Fibroblast of skin of right quadriceps (primary cell): ENCODE results near the gene SOAT2.
"Not testable (repeated sequence)": the region's sequence is repeated elsewhere in the genome, so short reads cannot be mapped to it uniquely, and the experiment has no call there.

Experiments
- DNase-seq: peaks from one replicate; pipeline ENCODE4 v3.0.0-alpha.2; 2013

The SOAT2 gene

GRCh38 chr12:53090105-53090504 is 13.2 kb upstream of the SOAT2 start:
- DNase-seq: no peak

DNA sequence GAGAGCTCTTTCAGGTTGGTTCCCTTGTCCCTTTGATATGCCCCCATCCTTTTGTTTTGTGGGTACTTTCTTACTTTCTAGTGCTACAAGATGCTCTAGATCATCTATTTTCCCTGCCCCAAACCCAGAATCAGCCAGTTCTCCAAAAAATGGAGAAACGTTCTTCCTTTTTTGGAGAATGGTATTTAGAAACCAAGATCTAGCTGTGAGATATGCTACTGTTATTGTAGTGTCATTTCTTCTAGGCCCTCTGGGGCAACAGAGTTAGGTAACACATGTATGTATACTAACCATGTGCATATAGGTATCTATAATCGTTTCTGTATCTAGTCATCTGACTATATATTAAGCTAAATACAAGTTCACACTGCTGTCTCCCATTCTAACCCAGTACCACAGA is 12.7 kb upstream of the SOAT2 start:
- no peak for DNase-seq

DNA sequence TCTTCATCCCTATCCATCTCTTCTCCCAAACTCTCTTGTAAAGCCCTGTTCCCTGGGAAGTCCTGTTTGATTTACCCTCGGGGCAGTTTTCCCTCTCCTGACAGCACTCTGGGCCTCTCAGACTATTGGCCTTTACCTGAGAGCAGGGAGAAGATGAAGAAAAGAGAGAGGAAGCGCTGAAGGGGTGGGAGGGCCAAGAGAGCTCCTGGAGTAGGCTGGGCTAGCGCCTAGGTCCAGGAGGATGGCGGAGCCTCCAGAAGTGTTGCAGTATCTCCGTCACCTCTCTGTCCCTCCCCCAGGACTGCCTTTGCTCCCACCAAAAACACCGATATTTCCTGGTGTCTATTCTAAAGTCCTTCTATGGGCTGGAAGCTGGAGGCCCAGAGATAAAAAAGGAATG is 11.5 kb upstream of the SOAT2 start:
- DNase-seq: no peak

GRCh38 chr12:53093777-53094393 is 9.4 kb upstream of the SOAT2 start:
- DNase-seq: no peak

DNA sequence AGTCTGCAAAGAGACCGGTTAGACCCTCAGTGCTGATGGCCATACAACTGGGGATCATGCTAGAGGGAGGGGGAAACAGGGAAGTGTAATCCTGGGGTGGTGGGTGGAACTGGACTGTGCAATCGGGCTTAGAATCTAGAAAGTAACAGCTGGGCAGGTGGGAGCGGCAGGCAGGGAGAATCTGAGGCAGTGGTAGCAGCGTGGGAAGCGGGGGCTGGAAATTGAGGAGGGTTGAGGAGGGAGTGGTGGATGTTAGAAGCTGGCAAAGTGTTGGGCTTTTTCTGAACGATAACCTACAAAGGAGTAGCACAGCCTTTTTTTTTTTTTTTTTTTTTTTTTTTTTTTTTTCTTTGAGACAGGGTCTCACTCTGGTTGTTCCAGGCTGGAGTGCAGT is 8.9 kb upstream of the SOAT2 start:
- DNase-seq: no peak

DNA sequence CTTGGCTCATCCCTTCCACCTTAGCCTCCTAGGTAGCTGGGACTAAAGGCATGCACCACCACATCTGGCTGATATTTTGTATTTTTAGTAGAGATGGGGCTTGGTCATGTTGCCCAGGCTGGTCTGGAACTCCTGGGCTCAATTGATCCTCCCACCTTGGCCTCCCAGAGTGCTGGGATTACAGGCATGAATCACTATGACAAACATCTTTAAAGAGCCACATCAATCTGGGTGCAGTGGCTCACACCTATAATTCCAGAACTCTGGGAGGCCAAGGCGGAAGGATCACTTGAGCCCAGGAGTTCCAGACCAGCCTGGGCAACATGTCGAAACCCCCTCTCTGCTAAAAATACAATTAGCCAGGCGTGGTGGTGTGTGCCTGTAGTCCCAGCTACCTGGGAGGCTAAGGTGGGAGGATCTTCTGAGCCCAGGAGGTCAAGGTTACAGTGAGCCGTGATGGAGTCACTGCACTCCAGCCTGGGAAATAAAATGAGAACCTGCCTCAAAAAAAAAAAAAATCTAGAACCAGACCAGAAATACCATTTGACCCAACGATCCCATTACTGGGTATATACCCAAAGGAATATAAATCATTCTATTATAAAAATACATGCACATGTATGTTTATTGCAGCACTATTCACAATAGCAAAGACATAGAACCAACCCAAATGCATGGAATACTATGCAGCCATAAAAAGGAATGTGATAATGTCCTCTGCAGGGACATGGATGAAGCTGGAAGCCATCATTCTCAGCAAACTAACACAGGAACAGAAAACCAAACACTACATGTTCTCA is 8.3 kb upstream of the SOAT2 start:
- not testable (repeated sequence) for DNase-seq

DNA sequence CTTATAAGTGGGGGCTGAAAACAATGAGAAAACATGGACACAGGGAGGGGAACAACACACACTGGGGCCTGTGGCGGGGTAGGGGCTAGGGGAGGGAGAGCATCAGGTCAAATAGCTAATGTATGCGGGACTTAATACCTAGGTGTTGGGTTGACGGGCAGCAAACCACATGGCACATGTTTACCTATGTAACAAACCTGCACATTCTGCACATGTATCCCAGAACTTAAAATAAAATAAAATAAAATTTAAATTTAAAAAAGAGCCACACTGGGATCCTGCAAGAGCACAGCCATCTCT is 7.7 kb upstream of the SOAT2 start:
- DNase-seq: not testable (repeated sequence)

GRCh38 chr12:53096089-53096741 is 7.1 kb upstream of the SOAT2 start:
- peak; percentile 89 for DNase-seq

DNA sequence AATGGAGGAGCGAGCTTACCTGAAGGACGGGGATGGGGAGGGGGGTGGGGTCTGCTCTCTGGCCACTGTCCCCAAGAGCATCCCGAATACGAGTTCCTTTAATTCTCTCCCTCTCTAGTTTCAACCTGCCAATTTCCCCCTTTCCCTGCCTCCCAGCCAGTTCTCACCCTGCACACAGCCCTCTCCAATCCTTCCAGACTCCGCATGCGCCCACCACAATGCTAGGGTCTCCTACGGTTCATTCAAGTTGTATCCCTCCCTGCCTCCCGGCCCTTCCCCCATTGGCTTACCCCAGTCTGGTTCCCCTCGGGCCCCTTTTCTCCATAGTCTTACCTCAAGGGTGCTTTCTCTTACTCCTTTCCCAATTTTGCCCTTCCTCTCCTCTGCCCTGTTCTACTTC is 6.5 kb upstream of the SOAT2 start:
- no peak for DNase-seq

GRCh38 chr12:53097207-53097563 is 6.1 kb upstream of the SOAT2 start:
- DNase-seq: peak; percentile 42

DNA sequence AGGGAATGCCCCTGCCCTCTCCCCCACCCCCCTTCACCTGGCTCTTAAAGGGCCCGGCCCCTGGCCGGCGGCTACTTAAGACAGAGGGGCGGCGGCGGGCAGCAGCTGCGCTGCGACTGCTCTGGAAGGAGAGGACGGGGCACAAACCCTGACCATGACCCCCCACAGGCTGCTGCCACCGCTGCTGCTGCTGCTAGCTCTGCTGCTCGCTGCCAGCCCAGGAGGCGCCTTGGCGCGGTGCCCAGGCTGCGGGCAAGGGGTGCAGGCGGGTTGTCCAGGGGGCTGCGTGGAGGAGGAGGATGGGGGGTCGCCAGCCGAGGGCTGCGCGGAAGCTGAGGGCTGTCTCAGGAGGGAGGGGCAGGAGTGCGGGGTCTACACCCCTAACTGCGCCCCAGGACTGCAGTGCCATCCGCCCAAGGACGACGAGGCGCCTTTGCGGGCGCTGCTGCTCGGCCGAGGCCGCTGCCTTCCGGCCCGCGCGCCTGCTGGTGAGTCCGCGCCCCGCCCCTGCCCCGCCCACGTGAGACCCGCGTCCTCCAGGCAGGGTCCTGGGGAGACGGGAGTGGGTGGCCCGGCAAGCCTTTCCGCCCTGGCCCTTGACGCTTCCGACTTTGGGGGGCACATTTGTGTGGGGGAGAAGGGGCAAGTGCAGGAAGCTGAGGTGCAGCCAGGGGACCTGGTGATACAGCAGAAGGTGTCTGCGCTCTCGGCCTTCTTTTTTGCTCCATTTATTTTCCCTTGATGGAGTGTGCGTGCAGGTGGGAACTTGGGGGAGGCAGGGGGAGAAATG is 5.5 kb upstream of the SOAT2 start, which contains the start of gene IGFBP6:
TSS of gene IGFBP6 (plus strand) at position 104 of the 790 bp plus-strand sequence. CDS start at position 155, 51 bp downstream.
- peak; percentile 46 for DNase-seq

- peak; percentile 88 for DNase-seq
These were observed 4.8 kb upstream of the SOAT2 start for GRCh38 chr12:53098354-53098981.

GRCh38 chr12:53099071-53099882 is 4.0 kb upstream of the SOAT2 start:
- DNase-seq: peak; percentile 97

GRCh38 chr12:53100466-53101151 is 2.7 kb upstream of the SOAT2 start:
- DNase-seq: no peak

DNA sequence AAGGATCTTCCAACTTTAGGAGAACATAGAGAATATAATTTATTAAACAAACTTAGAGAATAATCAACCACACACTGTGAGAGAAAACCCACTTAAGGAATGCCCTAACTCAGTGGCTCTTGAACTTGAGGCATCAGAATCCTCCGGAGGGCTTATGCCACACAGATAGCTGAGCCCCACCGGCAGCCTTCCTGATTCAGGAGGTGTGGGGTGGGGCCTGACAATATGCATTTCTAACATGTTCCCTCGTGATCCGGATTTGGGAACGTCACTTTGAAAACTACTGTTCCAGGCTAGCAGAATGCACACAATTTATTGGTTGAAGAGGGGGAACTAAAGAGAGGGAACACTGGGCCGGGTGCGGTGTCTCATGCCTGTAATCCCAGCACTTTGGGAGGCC is 2.0 kb upstream of the SOAT2 start:
- DNase-seq: no peak

GRCh38 chr12:53101931-53102781 is 1.1 kb upstream of the SOAT2 start:
- no peak for DNase-seq

DNA sequence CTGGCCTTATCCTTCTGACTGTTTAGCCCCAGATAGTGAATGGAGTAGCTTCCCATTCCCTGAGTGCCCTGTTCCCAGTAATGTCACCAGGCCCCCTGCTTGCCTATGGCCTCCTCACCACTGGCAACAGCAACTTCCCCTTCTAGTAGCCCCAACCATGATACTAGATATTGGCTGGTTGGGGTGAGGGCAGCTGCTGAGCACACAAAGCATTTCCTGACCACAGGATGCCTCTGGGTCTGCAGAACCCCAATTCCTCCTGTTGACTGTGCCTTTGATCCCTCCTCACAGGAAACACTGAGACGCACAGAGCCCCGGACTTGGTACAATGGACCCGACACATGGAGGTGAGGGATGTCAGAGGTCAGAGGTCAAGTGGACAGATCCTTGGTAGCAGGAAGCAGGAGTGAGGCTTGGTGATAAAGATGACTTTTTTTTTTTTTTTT is 597 bp downstream of the SOAT2 start:
- peak; percentile 9 for DNase-seq

GRCh38 chr12:53105256-53105655 is 2.0 kb downstream of the SOAT2 start:
- DNase-seq: no peak

- DNase-seq: no peak
These were observed 2.6 kb downstream of the SOAT2 start for GRCh38 chr12:53105712-53106439.

DNA sequence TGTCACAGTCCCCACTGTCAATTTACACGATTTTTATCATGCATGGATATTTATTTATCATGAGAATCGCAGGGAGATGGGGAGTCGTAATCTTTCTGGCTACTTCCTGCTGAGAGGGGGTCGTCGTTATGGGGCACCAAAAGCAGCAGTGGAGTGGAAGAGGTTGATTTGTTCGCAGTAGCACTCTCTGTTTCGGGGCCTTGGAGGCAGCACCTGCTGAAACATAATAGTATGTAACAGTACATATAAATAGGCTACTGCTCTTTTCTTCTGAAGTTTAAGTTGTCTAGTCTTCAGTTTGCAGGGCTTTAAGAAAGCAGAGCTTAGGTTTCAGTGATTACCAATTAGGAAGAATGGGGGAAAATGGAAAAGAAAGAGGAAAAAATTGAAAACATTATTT is 3.8 kb downstream of the SOAT2 start:
- DNase-seq: no peak
